DMS53 (cell line): ENCODE measurements around the gene SCN9A.
"Not testable (repeated sequence)": the region's sequence is repeated elsewhere in the genome, so short reads cannot be mapped to it uniquely, and the experiment has no call there.

ENCODE experiments used
- DNase-seq: peaks from one replicate; lab custom pipeline; 2025; lab: John Stamatoyannopoulos, UW

SCN9A gene

DNA sequence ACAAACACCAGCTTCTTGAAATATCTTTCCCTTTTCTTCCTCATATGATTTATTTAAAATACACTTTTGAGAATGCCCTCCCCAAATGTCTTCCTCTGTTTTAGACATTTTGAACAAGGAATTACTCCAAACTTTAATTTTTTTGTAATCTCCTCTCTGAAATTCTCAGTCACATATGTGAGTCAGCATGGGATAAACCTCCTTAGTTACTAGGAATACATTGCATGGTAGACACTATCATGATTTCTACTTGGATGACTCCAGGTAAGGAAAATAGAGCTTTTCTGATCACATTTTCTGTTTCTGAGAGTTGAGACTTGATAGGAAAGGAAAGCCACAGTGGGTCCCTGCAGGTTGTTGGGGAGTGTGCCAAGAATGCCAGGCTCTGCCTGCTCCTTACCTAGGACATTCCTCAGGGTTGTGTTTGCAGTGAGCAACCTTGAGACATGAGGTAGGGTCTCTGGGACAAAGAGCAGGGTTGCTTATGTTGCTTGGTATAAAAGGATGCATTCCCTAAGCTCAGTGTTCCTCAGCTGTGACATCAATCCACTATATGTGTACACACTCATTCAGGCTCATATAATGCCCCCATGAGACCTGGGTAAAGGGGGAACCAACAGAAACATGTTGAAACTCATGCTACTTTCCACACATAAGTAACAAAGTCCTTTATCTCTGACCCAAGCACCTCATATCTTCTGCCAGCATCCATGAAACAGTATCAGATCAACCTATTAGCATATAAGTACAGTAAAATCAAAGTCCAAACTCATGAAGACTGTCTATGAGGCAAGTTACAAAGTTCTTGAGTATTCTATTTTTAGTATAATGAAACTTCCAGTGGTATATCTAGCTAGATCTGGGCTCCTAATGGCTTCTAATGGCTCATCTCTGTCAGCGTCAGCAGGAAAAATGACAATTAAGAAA, 135.1 kb downstream of the SCN9A start:
- peak; percentile 15 for DNase-seq

DNA sequence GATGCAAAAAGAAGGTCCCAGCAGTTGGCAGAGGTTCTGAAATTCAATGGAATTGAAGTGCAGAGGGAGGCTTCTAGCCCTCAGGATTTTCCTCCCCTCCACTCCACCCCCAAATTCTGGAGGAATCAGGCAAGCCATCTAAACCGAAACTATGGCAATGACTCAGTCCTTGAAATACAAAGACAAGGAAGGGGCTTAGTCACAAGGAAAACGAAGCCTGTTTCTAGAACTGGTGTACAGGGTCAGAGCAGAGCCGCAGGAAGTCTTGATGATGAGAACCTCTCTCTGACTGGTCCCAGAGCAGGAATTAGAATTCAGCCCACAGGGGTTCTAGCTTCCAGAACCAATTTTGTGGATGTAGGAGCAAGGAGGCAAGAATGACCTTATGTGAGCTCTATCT, 136.2 kb downstream of the SCN9A start:
- DNase-seq, result peak; percentile 70

DNA sequence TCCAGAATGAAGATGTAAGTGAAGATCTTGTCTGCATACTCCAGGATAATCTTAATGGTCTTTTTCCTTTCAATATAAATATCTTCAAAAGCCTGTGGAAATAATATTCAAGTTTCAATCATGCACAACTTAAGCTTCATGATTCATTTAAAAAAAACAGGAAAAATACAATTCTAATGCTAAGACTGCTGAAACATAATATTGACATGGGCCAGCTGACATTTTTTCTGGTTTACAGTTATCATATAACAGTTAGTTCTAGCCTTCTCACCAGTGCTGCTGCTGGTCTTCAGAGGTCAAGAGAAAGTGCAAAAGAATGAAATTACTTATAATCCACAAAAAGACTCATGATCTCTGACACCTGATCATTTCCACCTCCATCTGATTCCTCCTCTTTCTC, 137.6 kb downstream of the SCN9A start:
- no peak for DNase-seq

DNA sequence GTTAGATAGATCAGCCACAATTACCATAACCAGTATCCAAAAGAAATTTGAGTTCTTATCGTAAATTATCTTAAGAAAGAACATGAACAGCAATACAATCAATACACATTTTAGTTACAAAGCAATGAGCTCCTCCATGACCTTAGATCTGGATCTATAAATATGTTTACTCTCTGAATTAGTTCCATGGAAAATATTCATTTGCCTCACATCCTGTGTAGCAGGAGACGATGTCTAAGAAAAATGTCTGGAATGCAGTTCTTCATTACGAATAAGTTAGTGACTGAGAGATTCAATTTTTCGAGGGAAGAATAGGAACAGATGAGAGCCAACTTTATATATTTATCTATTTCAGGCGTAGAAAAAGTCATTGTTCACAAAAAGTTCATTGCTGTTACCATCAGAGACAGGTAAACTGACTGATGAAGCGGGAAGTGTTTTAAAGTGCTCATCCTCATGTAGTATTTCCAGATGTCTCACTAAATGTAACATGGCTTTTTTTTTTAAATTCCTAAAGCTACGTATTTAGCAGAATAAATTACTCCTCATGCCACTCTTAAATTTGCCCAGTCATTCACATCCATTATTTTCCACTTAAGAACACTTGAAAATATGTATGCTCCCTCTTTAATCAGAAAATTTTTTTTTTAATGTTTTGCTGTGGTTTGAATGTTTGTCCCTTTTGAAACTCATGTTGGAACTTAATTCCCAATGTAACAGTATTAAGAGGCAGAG, 141.5 kb downstream of the SCN9A start:
- no peak for DNase-seq

DNA sequence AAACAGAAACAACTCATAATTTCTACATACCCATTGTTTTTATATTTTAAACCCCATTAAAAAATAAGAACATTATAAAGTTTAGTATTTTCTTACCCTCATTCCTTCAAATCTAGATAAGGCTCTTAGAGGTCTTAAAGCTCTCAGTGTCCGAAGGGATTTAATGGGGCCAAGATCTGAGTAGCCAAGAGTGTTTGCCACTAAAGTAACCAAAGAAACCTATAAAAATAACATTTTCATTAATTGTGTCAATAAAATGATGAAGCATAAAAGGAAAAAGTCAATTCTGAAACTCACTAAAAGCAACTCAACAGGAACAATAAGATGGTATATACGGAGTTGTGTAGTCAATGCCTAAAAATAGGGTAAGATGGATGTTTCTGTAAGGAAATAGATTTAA, 142.5 kb downstream of the SCN9A start:
- DNase-seq, result no peak

DNA sequence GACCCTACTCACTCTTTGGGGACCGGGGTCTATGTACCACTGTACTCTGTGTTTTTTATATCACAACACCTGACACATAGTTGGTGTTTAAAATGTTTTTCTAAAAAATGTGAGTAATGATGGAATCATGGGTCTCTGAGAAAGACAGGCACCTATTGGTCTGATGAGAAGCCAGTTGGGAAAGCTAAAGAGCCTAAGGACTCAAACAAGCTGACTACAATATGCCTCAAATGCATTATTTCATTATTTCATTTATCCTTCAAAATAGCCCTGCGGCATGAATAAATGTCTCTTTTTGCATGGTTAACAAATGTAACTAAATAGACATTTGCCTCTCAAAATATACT, 145.0 kb downstream of the SCN9A start:
- peak; percentile 54 for DNase-seq

DNA sequence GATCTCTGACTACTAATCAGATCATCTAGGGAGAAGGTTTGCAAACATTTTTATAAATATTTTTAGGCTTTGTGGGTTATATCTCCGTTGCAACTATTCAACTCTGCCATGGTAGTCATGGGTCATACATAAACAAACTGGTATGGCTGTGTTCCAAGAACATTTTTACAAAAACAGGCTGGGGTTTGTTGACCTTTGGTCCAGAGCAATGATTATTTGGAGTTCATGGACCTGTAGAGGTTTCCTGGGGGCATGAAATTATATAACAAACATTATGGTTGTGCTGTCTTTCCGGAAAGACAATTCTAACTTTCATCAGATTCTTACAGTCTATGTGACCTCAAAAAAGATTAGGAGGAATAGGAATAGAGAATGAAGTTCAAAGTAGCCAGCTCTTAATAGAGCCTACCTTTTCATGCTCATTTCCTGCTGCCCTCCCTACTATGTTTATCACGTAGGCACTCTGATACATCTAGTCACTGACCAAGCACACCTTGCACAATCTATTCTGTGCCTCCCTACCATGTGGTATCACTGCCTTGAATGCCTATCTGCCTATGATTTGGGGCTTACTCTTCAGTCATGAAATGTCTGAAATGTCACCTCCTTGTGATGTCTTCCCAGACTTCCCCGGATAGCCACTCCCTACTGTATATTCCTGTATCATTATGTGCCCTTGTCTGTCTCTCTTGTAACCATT, 145.6 kb downstream of the SCN9A start:
- peak; percentile 94 for DNase-seq

DNA sequence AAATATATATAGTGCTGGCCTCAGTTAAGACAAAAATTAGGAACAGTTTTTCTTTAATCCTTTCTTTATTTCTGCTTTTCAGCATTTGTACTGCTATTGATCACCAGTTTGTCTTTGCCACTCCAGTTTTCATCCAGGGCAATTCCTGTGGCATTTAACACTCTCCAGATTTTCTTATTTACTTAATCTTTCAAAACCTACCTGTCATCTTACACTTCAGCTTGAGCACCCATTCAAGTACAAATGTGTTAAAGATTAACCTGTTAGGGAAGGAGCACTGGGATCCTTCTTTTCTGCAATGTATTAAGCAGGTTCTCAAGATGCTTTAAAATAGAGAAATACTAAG, 146.1 kb downstream of the SCN9A start:
- DNase-seq, result peak; percentile 95

DNA sequence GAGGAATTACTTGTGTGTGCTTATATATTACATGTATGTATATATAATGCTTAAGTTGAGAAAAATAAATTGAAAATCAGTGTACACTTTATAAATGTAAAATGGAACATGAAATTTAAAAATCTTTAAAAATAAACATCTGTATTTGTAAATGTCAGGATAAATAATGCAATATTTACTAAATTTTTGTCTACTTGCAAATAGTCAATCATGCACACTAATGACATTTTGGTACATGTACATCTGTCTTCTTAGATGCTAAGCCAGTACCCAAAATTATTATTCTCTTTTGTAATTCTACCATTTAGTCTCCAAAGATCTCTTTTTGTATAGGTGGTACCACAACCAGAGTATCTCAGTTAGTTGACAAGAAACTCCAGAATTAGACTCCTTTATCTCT, 151.5 kb downstream of the SCN9A start:
- DNase-seq, result no peak

DNA sequence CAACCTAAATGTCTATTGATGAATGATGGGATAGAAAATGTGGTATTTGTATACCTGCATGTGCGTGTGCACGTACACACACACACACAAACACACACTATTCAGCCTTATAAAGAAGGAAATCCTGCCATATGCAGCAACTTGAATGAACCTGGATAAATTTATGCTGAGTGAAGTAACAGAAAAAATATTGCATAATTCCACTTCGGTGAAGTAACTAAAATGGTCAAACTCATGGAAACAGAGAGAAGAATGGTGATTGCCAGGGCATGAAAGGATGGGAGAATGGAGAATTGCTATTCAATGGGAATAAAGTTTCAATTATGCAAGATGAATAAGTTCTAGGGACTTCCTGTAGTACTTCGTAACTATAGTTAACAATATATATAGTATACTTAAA, 152.4 kb downstream of the SCN9A start:
- DNase-seq, result no peak

DNA sequence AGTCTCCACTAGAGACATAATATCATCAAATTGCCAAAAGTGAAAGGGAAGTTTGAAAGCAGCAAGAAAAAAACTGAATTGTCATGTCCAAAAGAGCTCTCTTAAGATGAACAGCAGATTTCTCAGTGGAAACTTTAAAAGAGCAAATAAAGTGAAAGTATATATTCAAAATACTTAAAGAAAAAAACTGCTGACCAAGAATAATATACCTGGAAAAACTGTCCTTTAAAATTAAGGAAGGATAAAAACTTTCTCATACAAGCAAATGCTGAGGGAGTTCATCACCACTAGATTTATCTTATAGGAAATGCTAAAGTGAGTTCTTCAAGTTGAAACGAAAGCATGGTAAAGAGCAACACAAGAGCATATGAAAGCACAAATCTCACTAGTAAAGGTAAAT, 164.7 kb downstream of the SCN9A start:
- DNase-seq, result no peak

DNA sequence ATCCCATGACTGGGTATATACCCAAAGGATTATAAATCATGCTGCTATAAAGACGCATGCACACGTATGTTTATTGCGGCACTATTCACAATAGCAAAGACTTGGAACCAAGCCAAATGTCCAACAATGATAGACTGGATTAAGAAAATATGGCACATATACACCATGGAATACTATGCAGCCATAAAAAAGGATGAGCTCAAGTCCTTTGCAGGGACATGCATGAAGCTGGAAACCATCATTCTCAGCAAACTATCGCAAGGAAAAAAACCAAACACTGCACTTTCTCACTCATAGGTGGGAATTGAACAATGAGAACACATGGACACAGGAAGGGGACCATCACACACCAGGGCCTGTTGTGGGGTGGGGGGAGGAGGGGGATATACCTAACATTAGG, 165.8 kb downstream of the SCN9A start:
- DNase-seq, result not testable (repeated sequence)

DNA sequence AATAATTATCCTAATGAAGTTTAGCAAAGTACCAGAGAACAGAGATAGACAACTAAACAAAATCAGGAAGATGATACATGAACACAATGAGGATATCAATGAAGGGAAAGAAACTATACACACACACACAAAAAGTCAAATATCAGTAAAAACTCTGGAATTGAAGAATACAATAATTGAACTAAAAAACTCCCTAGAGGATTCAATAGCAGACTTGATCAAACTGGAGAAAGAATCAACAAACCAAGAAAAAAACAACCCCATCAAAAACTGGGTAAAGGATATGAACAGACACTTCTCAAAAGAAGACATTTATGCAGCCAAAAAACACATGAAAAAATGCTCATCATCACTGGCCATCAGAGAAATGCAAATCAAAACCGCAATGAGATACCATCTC, 166.4 kb downstream of the SCN9A start:
- DNase-seq, result not testable (repeated sequence)

DNA sequence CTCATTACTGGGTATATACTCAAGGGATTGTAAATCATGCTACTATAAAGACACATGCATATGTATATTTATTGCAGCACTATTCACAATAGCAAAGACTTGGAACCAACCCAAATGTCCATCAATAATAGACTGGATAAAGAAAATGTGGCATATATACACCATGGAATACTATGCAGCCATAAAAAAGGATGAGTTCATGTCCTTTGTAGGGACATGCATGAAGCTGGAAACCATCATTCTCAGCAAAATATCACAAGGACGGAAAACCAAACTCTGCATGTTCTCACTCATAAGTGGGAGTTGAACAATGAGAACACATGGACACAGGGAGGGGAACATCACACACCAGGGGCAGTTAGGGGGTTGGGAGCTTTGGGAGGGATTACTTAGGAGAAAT, 169.6 kb downstream of the SCN9A start:
- not testable (repeated sequence) for DNase-seq

DNA sequence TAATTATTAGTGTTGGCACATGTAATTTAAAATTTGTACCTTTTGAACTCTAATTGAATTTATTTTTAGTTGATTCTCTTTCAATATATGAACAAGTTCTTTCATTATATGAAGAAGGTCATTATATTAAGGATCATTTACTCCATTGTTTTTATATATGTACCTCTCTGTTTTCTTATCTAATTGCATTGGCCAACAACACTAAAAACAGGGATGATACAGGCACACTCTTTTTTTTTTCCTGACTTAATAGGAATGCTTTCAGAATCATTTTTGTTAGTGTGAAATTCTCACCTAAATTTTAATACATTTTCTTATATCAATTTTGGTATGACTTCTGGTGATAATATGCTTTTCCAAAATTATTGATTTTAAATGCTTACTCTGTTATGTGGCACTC, 173.0 kb downstream of the SCN9A start:
- no peak for DNase-seq

DNA sequence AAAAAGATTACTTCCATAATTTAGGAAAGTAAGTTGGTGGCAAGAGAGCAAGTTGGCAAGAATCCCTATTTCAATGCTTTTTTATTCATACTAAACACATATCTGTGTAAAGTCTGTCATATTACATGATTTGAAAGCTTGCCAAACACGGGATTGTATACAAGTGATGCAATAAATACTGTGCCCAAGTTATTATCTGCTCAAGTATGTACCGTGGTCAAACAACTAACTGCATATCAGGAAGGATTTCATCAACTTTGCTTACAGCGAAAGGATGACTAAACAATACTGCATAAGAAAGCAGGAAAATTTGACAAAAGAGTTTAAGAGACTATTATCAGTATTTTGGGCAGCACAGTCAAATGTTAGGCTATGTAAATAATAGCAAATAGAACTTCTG, 178.3 kb downstream of the SCN9A start:
- no peak for DNase-seq

DNA sequence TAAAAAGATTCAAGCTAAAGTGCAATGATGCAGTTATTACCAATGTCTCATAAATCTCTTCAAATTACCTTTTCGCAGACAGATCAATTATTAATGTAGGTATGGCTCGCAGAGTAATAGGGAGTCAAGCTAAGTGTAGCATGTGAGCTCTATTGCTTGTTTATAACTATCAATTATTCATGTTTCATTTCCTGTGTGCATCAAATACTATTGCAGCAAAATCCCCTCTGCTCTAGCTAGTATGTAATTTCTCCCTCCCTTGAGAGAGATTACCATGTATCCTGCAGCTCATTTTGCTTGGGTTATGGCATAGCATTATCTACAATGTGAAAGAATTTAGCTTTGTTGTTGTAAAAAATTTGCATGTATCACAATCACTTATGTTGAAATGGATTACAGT, 182.3 kb downstream of the SCN9A start:
- no peak for DNase-seq

DNA sequence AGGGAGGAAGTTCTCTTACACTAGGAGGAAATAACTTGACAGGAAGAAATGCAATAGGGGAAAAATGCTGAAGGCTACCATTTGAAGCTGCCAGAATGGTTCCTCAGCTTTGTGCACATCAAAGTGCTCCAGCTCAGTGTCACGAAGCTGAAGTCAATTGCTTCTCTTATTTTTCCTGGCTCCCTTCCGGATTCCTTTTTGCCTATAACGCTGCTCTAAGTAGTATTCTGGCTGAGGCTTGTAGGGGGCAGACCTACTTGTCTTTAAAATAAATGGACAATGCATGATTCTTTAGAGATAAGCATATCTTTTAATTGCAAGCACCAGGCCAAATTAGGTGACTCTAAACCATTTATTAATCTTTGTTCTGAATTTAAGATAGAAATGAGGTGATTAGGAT, 187.7 kb downstream of the SCN9A start:
- no peak for DNase-seq

DNA sequence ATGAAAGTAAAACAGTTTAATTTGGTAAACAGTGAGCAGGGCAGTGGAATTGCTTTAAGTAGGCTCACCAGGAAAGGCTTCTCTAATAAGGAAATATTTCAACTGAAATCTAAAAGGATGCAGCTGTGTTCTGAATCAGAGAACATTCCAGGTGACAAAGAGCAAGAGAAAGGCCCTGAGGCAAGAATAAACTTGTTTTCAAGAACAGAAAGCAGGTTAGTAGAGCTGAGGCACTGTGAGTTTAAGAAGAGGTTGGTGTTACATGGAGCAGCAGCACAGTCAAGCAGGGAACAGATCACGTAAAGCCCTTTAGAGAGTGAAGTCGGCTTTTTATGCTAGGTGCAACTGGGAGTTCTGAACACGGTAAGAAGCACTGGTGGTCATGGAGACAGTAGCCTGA, 191.0 kb downstream of the SCN9A start:
- DNase-seq, result no peak

DNA sequence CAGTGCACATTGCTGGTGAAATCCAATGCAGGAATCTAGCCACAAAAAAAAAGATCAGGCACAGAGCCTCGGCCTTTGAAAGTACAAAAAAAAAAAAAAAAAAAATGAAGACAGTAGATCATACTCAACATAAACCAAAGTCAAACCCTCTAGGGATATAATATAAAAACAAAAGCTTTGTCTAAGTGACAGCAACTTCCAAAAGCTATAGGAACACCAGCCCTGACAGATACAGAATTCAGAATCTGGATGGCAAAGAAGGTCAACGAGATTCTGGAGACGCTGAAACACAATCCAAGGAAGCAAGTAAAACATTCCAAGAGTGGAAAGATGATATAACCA, 194.0 kb downstream of the SCN9A start:
- DNase-seq, result no peak

DNA sequence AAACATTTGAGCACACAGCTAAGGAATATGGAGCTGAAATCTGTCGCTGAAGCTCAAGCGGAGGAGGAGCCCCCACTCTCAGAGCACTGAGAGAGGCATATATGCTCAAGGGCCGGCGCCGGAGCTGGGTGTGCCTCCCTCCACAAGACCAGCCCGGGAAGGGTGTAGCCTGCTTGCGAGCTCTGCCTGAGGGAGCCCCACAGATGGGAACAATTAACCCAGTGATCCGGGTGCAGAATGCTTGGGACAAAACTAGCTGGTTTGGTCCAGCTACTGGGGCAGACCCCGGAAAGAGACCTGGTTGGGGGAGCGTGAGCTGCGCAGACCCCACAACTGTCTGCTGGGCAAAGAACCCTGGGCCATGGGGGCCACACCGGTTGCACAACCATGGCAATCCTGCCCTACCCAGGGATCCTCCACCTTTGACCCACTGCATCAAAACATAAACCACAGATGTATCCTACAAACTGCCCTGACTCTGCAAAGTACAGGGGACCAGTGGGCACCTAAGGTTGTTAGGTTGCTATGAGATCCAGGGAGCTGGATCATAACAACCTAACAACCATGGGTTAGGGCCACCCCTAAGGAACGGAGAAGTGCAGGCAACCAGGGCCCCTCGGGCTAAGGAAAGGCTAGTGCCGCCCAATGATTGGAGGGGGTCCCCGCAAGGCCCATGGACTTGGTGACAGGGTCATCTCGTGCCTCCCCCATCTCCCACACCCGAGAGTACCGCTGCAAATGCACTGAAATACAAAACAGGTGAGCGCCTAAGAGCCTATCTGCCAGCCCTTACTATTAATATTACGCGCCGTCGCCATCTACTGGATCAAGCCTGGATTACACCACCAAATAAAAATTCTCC, 194.6 kb downstream of the SCN9A start:
- peak; percentile 88 for DNase-seq

DNA sequence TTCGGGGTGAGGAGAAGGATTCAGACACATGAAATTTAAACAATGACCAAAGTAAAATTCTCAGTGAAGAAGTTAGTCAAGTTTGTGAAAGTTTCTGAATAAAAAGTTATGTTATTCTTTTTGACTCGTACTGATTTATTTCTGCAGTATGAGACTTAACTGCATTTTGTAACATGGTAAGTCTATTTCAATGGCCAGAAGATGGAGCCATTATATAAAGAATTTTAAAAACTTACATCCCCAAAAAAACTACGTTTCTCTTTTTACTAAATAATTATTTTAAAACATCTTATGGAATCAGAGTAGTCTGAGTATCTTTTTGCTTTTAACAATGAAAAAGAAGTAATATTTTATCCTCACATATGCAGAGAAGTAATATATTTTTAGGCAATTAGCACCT, 196.5 kb downstream of the SCN9A start:
- DNase-seq, result peak; percentile 11
